Fibroblast of skin of left biceps (primary cell): ENCODE data around the gene CCDC192.

Experiments used
- DNase-seq, 2 experiments: peaks; one replicate each; pipeline ENCODE4 v3.0.0-alpha.2; 2013; ENCODE audit warnings: low read depth in 2 of 2

Gene CCDC192

GRCh38 chr5:127810017-127810416 is 106.8 kb downstream of the CCDC192 start:
- DNase-seq, result no peak

- DNase-seq, result no peak
Observed at GRCh38 chr5:127810707-127811490, 107.7 kb downstream of the CCDC192 start.

- no peak for DNase-seq
Observed at GRCh38 chr5:127812570-127812969, 109.4 kb downstream of the CCDC192 start.

GRCh38 chr5:127813633-127814587 is 110.7 kb downstream of the CCDC192 start:
- peak; percentile 69 to 70 for DNase-seq

GRCh38 chr5:127814588-127814973 is 111.4 kb downstream of the CCDC192 start:
- no peak for DNase-seq

- peak; percentile 61 to 75 for DNase-seq
Observed at GRCh38 chr5:127820910-127821553, 117.8 kb downstream of the CCDC192 start.

- DNase-seq, result no peak
Observed at GRCh38 chr5:127821896-127822295, 118.7 kb downstream of the CCDC192 start.

GRCh38 chr5:127824126-127824525 is 120.9 kb downstream of the CCDC192 start:
- DNase-seq, result no peak

- peak; percentile 61 to 66 for DNase-seq
Observed at GRCh38 chr5:127826011-127826410, 122.8 kb downstream of the CCDC192 start.

GRCh38 chr5:127827451-127827850 is 124.3 kb downstream of the CCDC192 start:
- no peak for DNase-seq

- no peak for DNase-seq
Observed at GRCh38 chr5:127830157-127830556, 127.0 kb downstream of the CCDC192 start.

GRCh38 chr5:127830829-127831598 is 127.8 kb downstream of the CCDC192 start:
- no peak for DNase-seq

GRCh38 chr5:127832067-127832466 is 128.9 kb downstream of the CCDC192 start:
- no peak for DNase-seq

- no peak for DNase-seq
Observed at GRCh38 chr5:127834094-127834531, 130.9 kb downstream of the CCDC192 start.

GRCh38 chr5:127834554-127834953 is 131.4 kb downstream of the CCDC192 start:
- DNase-seq, result no peak

GRCh38 chr5:127838661-127839060 is 135.5 kb downstream of the CCDC192 start:
- DNase-seq, result no peak

GRCh38 chr5:127839072-127839471 is 135.9 kb downstream of the CCDC192 start:
- DNase-seq, result no peak

GRCh38 chr5:127839496-127840197 is 136.5 kb downstream of the CCDC192 start:
- no peak for DNase-seq

- DNase-seq, result no peak
Observed at GRCh38 chr5:127840198-127840524, 137.0 kb downstream of the CCDC192 start.

GRCh38 chr5:127840809-127841208 is 137.6 kb downstream of the CCDC192 start:
- DNase-seq, result no peak

- DNase-seq, result no peak
Observed at GRCh38 chr5:127844581-127845021, 141.4 kb downstream of the CCDC192 start.
